ENCODE data around the gene RAB6B. TPM values are rescaled to one million over a fixed set of nuclear protein-coding genes. Genes with fewer than 3 reads are reported as not detected.

RAB6B gene
- total and polyA plus RNA-seq, 4 donors: 1.8 to 5.1 (median 3.2) TPM

GRCh38 chr3:133853063-133853924 is 42.4 kb downstream of the RAB6B start:
- Histone ChIP-seq H3K9me3 (ENCODE audit: control insufficient read depth in 4 of 4, insufficient read depth in 3 of 4, low read length in 3 of 4) (no peaks in the 10 kb centered on the region), H3K4me3 (no peak overlapping the region), H3K4me1 (ENCODE audit: control insufficient read depth in 5 of 5, insufficient read depth in 5 of 5, low read length in 5 of 5) (peaks cover 0 to 11% (median 0%) of the 10 kb centered on the region in 5 donors), H3K27me3 (ENCODE audit: control insufficient read depth in 3 of 3, insufficient read depth in 3 of 3, low read length in 2 of 3) (no peaks in the 10 kb centered on the region), H3K36me3 (ENCODE audit: control insufficient read depth in 4 of 4, insufficient read depth in 4 of 4, low read length in 4 of 4) (no peaks in the 10 kb centered on the region), H3K27ac (ENCODE audit: low read depth in 1 of 2, low read length in 1 of 2) (no peak overlapping the region), H3K9ac (ENCODE audit: insufficient read depth in 1 of 2, low read length in 2 of 2) (no peak overlapping the region)
- 88 to 90% methylated on average over 5 of the region's 5 CpGs for WGBS, 2 donors
- no peak for DNase-seq
- ATAC-seq (ENCODE audit: insufficient read depth, low FRiP score): no peak
- TF ChIP-seq CTCF (IDR thresholded peaks at IDR 0.05; ENCODE audit: control extremely low read depth, extremely low read depth): no peak

GRCh38 chr3:133851931-133852330 is 43.8 kb downstream of the RAB6B start:
- H3K4me1 ChIP-seq (ENCODE audit: control insufficient read depth in 5 of 5, insufficient read depth in 5 of 5, low read length in 5 of 5): peaks cover 0 to 11% (median 0%) of the 10 kb centered on the region in 5 donors
- DNase-seq (no peak), ATAC-seq (ENCODE audit: insufficient read depth, low FRiP score) (no peak)
- no peaks in the 10 kb centered on the region for H3K36me3 ChIP-seq (ENCODE audit: control insufficient read depth in 4 of 4, insufficient read depth in 4 of 4, low read length in 4 of 4)
- WGBS, 2 donors: 93 to 94% methylated on average over 8 of the region's 8 CpGs
- TF ChIP-seq CTCF (IDR thresholded peaks at IDR 0.05; ENCODE audit: control extremely low read depth, extremely low read depth): no peak
- H3K27ac ChIP-seq (ENCODE audit: low read depth in 1 of 2, low read length in 1 of 2): no peak overlapping the region
- H3K4me3 ChIP-seq: no peak overlapping the region
- no peaks in the 10 kb centered on the region for H3K27me3 ChIP-seq (ENCODE audit: control insufficient read depth in 3 of 3, insufficient read depth in 3 of 3, low read length in 2 of 3)
- H3K9ac ChIP-seq (ENCODE audit: insufficient read depth in 1 of 2, low read length in 2 of 2): no peak overlapping the region
- no peaks in the 10 kb centered on the region for H3K9me3 ChIP-seq (ENCODE audit: control insufficient read depth in 4 of 4, insufficient read depth in 3 of 4, low read length in 3 of 4)

GRCh38 chr3:133851266-133851906 is 44.3 kb downstream of the RAB6B start:
- DNase-seq (no peak), ATAC-seq (ENCODE audit: insufficient read depth, low FRiP score) (no peak)
- Histone ChIP-seq H3K9ac (ENCODE audit: insufficient read depth in 1 of 2, low read length in 2 of 2) (no peak overlapping the region), H3K4me1 (ENCODE audit: control insufficient read depth in 5 of 5, insufficient read depth in 5 of 5, low read length in 5 of 5) (peaks cover 0 to 11% (median 0%) of the 10 kb centered on the region in 5 donors), H3K36me3 (ENCODE audit: control insufficient read depth in 4 of 4, insufficient read depth in 4 of 4, low read length in 4 of 4) (no peaks in the 10 kb centered on the region), H3K27ac (ENCODE audit: low read depth in 1 of 2, low read length in 1 of 2) (no peak overlapping the region), H3K4me3 (no peak overlapping the region), H3K9me3 (ENCODE audit: control insufficient read depth in 4 of 4, insufficient read depth in 3 of 4, low read length in 3 of 4) (no peaks in the 10 kb centered on the region), H3K27me3 (ENCODE audit: control insufficient read depth in 3 of 3, insufficient read depth in 3 of 3, low read length in 2 of 3) (no peaks in the 10 kb centered on the region)
- TF ChIP-seq CTCF (IDR thresholded peaks at IDR 0.05; ENCODE audit: control extremely low read depth, extremely low read depth): no peak
- 75 to 80% methylated on average over 5 of the region's 5 CpGs for WGBS, 2 donors
